B cell (primary cell): ENCODE measurements around the gene C1orf116. TPM values are rescaled to one million over a fixed set of nuclear protein-coding genes. Genes with fewer than 3 reads are reported as not detected.

ENCODE experiments used
- ATAC-seq: fragments of 200-7000 bp; cut with Tn5 transposase; one replicate; pipeline ENCODE4 v1.10.0; 2021; ENCODE audit warnings: low read depth, mild to moderate bottlenecking, moderate number of reproducible peaks, moderate library complexity
- CTCF ChIA-PET: fragments of 350-600 bp; sonication (Branson Sonifier 250); formaldehyde crosslinking; loops from one replicate; lab custom pipeline; 2021; ENCODE audit warnings: antibody characterized with exemption, inconsistent platforms; lab: Charles Lee
- POLR2A ChIA-PET: fragments of 350-600 bp; sonication (Branson Sonifier 250); formaldehyde crosslinking; loops from one replicate; lab custom pipeline; 2021; ENCODE audit warnings: antibody characterized with exemption; lab: Charles Lee
- DNase-seq: peaks from one replicate; pipeline ENCODE4 v3.0.0; 2013
- H2AFZ ChIP-seq: 2 replicates; pipeline ENCODE4 v1.6.1; 2012; ENCODE audit warnings: mild to moderate bottlenecking, low read depth, low read length; ENCODE audit not compliant: insufficient read depth, poor library complexity, severe bottlenecking
- H3K27ac ChIP-seq, 2 donors: 1 replicate in 1 of 2; 2 replicates in 1 of 2; pipeline ENCODE4 v1.5.1; 2012 to 2013; ENCODE audit warnings: low read length in 2 of 2, mild to moderate bottlenecking in 2 of 2, moderate library complexity in 1 of 2
- H3K27me3 ChIP-seq, 4 experiments: fragments of 200-600 bp in 1 of 4; sonication (generic) in 1 of 4; replicated peaks in 1 of 4; 1 replicate in 2 of 4; 2 replicates in 2 of 4; pipeline versions ENCODE4 v1.6.1 to v1.7.0; 2013 to 2016; ENCODE audit warnings: low read length in 3 of 4, mild to moderate bottlenecking in 2 of 4, mixed read lengths in 1 of 4, moderate library complexity in 1 of 4; ENCODE audit not compliant: insufficient read depth in 4 of 4, control insufficient read depth in 3 of 4; ENCODE audit errors: control extremely low read depth in 1 of 4
- H3K36me3 ChIP-seq, 2 experiments: replicated peaks in 1 of 2; 1 replicate in 1 of 2; 2 replicates in 1 of 2; pipeline versions ENCODE4 v1.6.1 to v1.7.1; 2013; ENCODE audit warnings: low read length in 1 of 2; ENCODE audit not compliant: insufficient read depth in 2 of 2, control insufficient read depth in 1 of 2; ENCODE audit errors: control extremely low read depth in 1 of 2, extremely low read depth in 1 of 2
- H3K4me1 ChIP-seq, 2 donors: fragments of 200-600 bp in 1 of 2; sonication (generic) in 1 of 2; 1 replicate in 1 of 2; 2 replicates in 1 of 2; pipeline versions ENCODE4 v1.5.1 to v1.6.1; 2013 to 2017; ENCODE audit warnings: low read length in 2 of 2; ENCODE audit not compliant: control insufficient read depth in 2 of 2, insufficient read depth in 2 of 2
- H3K4me2 ChIP-seq: replicated peaks from 2 replicates; pipeline ENCODE3; 2012; ENCODE audit warnings: mild to moderate bottlenecking, low read depth, low read length; ENCODE audit not compliant: poor library complexity, severe bottlenecking
- H3K4me3 ChIP-seq, 5 experiments: fragments of 200-600 bp in 1 of 5; sonication (generic) in 1 of 5; 1 replicate in 3 of 5; 2 replicates in 2 of 5; pipeline versions ENCODE4 v1.5.1 to v1.7.0; 2011 to 2016; ENCODE audit warnings: low read length in 4 of 5, mild to moderate bottlenecking in 4 of 5, low read depth in 2 of 5, control low read depth in 1 of 5, moderate library complexity in 1 of 5; ENCODE audit not compliant: insufficient read depth in 1 of 5; ENCODE audit errors: control extremely low read depth in 1 of 5, extremely low read depth in 1 of 5
- H3K79me2 ChIP-seq: fragments of 200-600 bp; sonication (generic); one replicate; pipeline ENCODE4 v1.6.0; 2016; ENCODE audit warnings: low read length; ENCODE audit not compliant: control insufficient read depth, insufficient read depth
- H3K9ac ChIP-seq: fragments of 200-600 bp; sonication (generic); 2 replicates; pipeline ENCODE4 v1.6.1; 2017; ENCODE audit warnings: mild to moderate bottlenecking, low read length, moderate library complexity
- H3K9me3 ChIP-seq, 3 donors: one replicate each; pipeline versions ENCODE4 v1.6.1 to v1.7.1; 2013; ENCODE audit warnings: low read length in 2 of 3; ENCODE audit not compliant: control insufficient read depth in 2 of 3, insufficient read depth in 1 of 3; ENCODE audit errors: control extremely low read depth in 1 of 3
- H4K20me1 ChIP-seq: 2 replicates; pipeline ENCODE4 v1.6.0; 2012; ENCODE audit warnings: mild to moderate bottlenecking, low read length; ENCODE audit not compliant: insufficient read depth, control insufficient read depth, poor library complexity, severe bottlenecking
- H3K27ac Mint-ChIP-seq: one replicate; pipeline ENCODE4 v1.8.0; 2021; ENCODE audit warnings: mixed read lengths
- H3K27me3 Mint-ChIP-seq: one replicate; pipeline ENCODE4 v1.8.0; 2021; ENCODE audit warnings: mixed read lengths
- H3K4me1 Mint-ChIP-seq: one replicate; pipeline ENCODE4 v1.8.0; 2021; ENCODE audit warnings: mixed read lengths
- H3K4me3 Mint-ChIP-seq: one replicate; pipeline ENCODE4 v1.8.0; 2021; ENCODE audit warnings: mixed read lengths
- H3K9me3 Mint-ChIP-seq: one replicate; pipeline ENCODE4 v1.8.0; 2022; ENCODE audit warnings: mixed read lengths; ENCODE audit not compliant: insufficient read depth
- CTCF ChIP-seq: fragments of 200-600 bp; IDR thresholded peaks from one replicate; pipeline ENCODE4 v1.8.0; 2022; ENCODE audit warnings: antibody characterized with exemption, mild to moderate bottlenecking
- EZH2 ChIP-seq: IDR thresholded peaks from 2 replicates; pipeline ENCODE4 v1.6.1; 2012; ENCODE audit warnings: borderline replicate concordance, low read depth, mild to moderate bottlenecking, moderate library complexity, low read length; ENCODE audit not compliant: insufficient read depth, poor library complexity, severe bottlenecking
- WGBS: methylation state at CpG from one replicate; pipeline ENCODE4 v1.1.5; 2013; ENCODE audit warnings: missing lambda C conversion rate; ENCODE audit not compliant: insufficient coverage; 5-methylcytosine and 5-hydroxymethylcytosine counted together
- intact Hi-C: fragments of 100-400 bp; cut with micrococcal nuclease; formaldehyde crosslinking; loops from one replicate; pipeline ENCODE4 v1.10.0; 2022
- polyA plus RNA-seq: library from polyadenylated mRNA; depleted of rRNA; stranded (reverse); fragments of >200 nt; gene quantifications from 2 replicates; pipeline ENCODE4 v1.2.3, GENCODE V29; 2012
- total RNA-seq, 2 donors: library from RNA; stranded (reverse); fragments of 120-200 nt in 1 of 2; gene quantifications; 1 replicate in 1 of 2; 2 replicates in 1 of 2; pipeline versions ENCODE4 v1.2.3 to v1.2.4, GENCODE V29; 2013 to 2022

Gene C1orf116
- total and polyA plus RNA-seq, 2 donors (not counting 1 experiment from before 2014, with no cell fraction given) = 0.09 TPM; not detected in 1

- Histone ChIP-seq H3K27me3 (no peaks in the 10 kb centered on the region), H3K9ac (peak overlapping the region; percentile 19), H3K4me3 (peak overlapping the region in 2 of 5 experiments; percentile 18 to 38), H3K79me2 (peaks cover 19% of the 10 kb centered on the region), H3K4me2 (peak overlapping the region; percentile 65), H2AFZ (peak overlapping the region; percentile 54), H3K27ac (peak overlapping the region; percentile 61 to 96), H4K20me1 (no peaks in the 10 kb centered on the region), H3K9me3 (no peaks in the 10 kb centered on the region), H3K36me3 (peaks cover 0 to under 1% of the 10 kb centered on the region in 2 experiments), H3K4me1 (peaks cover 38 to 42% of the 10 kb centered on the region in 2 donors)
- Mint-ChIP-seq H3K9me3 (no peaks in the 10 kb centered on the region), H3K27me3 (no peaks in the 10 kb centered on the region), H3K4me1 (peaks cover 47% of the 10 kb centered on the region), H3K27ac (peak overlapping the region; percentile 94), H3K4me3 (peak overlapping the region; percentile 77)
- no CpG with 5 or more reads among the region's 2 CpGs for WGBS
- TF ChIP-seq EZH2 (no peak), CTCF (no peak)
- intact Hi-C loops = loop anchor here (5.0 to 10.0 kb wide), 4 partner anchors 132 to 497 kb away; partner anchors contain the start of genes DYRK3, FCMR and MAPKAPK2
- CTCF ChIA-PET = interaction anchor here (1.0 to 4.2 kb wide), 5 partner anchors 21 to 442 kb away, joined by 3 to 27 read pairs (median 8); partner anchors contain the start of gene CR1
- POLR2A ChIA-PET = interaction anchor here (0.6 kb wide), 1 partner anchor 31 kb away, joined by 3 read pairs; no protein-coding TSS in a partner anchor
- DNase-seq = peak; percentile 80
- peak; percentile 8 for ATAC-seq
Observed at GRCh38 chr1:207054491-207054890, 21.9 kb upstream of the C1orf116 start.
